Measurements from ENCODE around the gene MTARC2. TPM values are rescaled to one million over a fixed set of nuclear protein-coding genes. Genes with fewer than 3 reads are reported as not detected.

The MTARC2 gene
- total and polyA plus RNA-seq, 2 donors (not counting 1 experiment from before 2014, with no cell fraction given) = 12.6 to 14.5 TPM

GRCh38 chr1:220754918-220755295, 6.8 kb downstream of the MTARC2 start:
- Histone ChIP-seq H3K27me3 (ENCODE audit: control insufficient read depth, insufficient read depth, low read length) (no peaks in the 10 kb centered on the region), H3K27ac (ENCODE audit: insufficient read depth, low read length) (no peak overlapping the region), H2AFZ (ENCODE audit: low read length) (no peak overlapping the region), H4K20me1 (ENCODE audit: control insufficient read depth, extremely low read depth, insufficient read depth, low read length) (no peaks in the 10 kb centered on the region), H3K4me3 (replicated peaks in 1 of 4; ENCODE audit: control extremely low read depth in 1 of 4, insufficient read depth in 1 of 4, low read depth in 3 of 4, low read length in 4 of 4) (no peak overlapping the region), H3K36me3 (ENCODE audit: control insufficient read depth, insufficient read depth, low read length) (peaks cover 2% of the 10 kb centered on the region), H3K79me2 (ENCODE audit: control insufficient read depth, insufficient read depth, low read length) (no peaks in the 10 kb centered on the region), H3K4me2 (ENCODE audit: extremely low read depth, insufficient read depth, low read length) (no peak overlapping the region), H3K4me1 (ENCODE audit: control insufficient read depth, extremely low read depth, insufficient read depth, low read length) (no peaks in the 10 kb centered on the region), H3K9ac (ENCODE audit: insufficient read depth, low read length) (no peak overlapping the region), H3K9me3 (ENCODE audit: control insufficient read depth, insufficient read depth, low read depth, low read length) (no peaks in the 10 kb centered on the region)
- DNase-seq (ENCODE audit: low read depth in 2 of 2) = no peak
- TF ChIP-seq EZH2 (IDR thresholded peaks at IDR 0.05; ENCODE audit: low read length, missing control alignments) (no peak), CTCF (conservative IDR thresholded peaks at IDR 0.05 in 1 of 2, IDR thresholded peaks at IDR 0.05 in 1 of 2; ENCODE audit: low read depth in 1 of 2, low read length in 2 of 2) (no peak)

GRCh38 chr1:220755309-220755708, 7.2 kb downstream of the MTARC2 start:
- Histone ChIP-seq H3K27me3 (ENCODE audit: control insufficient read depth, insufficient read depth, low read length) (no peaks in the 10 kb centered on the region), H3K27ac (ENCODE audit: insufficient read depth, low read length) (no peak overlapping the region), H3K4me1 (ENCODE audit: control insufficient read depth, extremely low read depth, insufficient read depth, low read length) (no peaks in the 10 kb centered on the region), H3K36me3 (ENCODE audit: control insufficient read depth, insufficient read depth, low read length) (peaks cover 2% of the 10 kb centered on the region), H4K20me1 (ENCODE audit: control insufficient read depth, extremely low read depth, insufficient read depth, low read length) (no peaks in the 10 kb centered on the region), H3K4me2 (ENCODE audit: extremely low read depth, insufficient read depth, low read length) (no peak overlapping the region), H3K9ac (ENCODE audit: insufficient read depth, low read length) (no peak overlapping the region), H3K9me3 (ENCODE audit: control insufficient read depth, insufficient read depth, low read depth, low read length) (no peaks in the 10 kb centered on the region), H3K79me2 (ENCODE audit: control insufficient read depth, insufficient read depth, low read length) (no peaks in the 10 kb centered on the region), H3K4me3 (replicated peaks in 1 of 4; ENCODE audit: control extremely low read depth in 1 of 4, insufficient read depth in 1 of 4, low read depth in 3 of 4, low read length in 4 of 4) (no peak overlapping the region), H2AFZ (ENCODE audit: low read length) (no peak overlapping the region)
- no peak for DNase-seq (ENCODE audit: low read depth in 2 of 2)
- no peak for TF ChIP-seq EZH2 (IDR thresholded peaks at IDR 0.05; ENCODE audit: low read length, missing control alignments)
- no peak for TF ChIP-seq CTCF (conservative IDR thresholded peaks at IDR 0.05 in 1 of 2, IDR thresholded peaks at IDR 0.05 in 1 of 2; ENCODE audit: low read depth in 1 of 2, low read length in 2 of 2)

- DNase-seq (ENCODE audit: low read depth in 2 of 2) = no peak
- Histone ChIP-seq H3K4me2 (ENCODE audit: extremely low read depth, insufficient read depth, low read length) (no peak overlapping the region), H3K4me3 (replicated peaks in 1 of 4; ENCODE audit: control extremely low read depth in 1 of 4, insufficient read depth in 1 of 4, low read depth in 3 of 4, low read length in 4 of 4) (no peak overlapping the region), H3K9ac (ENCODE audit: insufficient read depth, low read length) (no peak overlapping the region), H3K27ac (ENCODE audit: insufficient read depth, low read length) (no peak overlapping the region), H2AFZ (ENCODE audit: low read length) (no peak overlapping the region), H3K79me2 (ENCODE audit: control insufficient read depth, insufficient read depth, low read length) (no peaks in the 10 kb centered on the region), H4K20me1 (ENCODE audit: control insufficient read depth, extremely low read depth, insufficient read depth, low read length) (no peaks in the 10 kb centered on the region), H3K36me3 (ENCODE audit: control insufficient read depth, insufficient read depth, low read length) (peaks cover 2% of the 10 kb centered on the region), H3K27me3 (ENCODE audit: control insufficient read depth, insufficient read depth, low read length) (no peaks in the 10 kb centered on the region), H3K9me3 (ENCODE audit: control insufficient read depth, insufficient read depth, low read depth, low read length) (no peaks in the 10 kb centered on the region), H3K4me1 (ENCODE audit: control insufficient read depth, extremely low read depth, insufficient read depth, low read length) (no peaks in the 10 kb centered on the region)
- TF ChIP-seq CTCF (conservative IDR thresholded peaks at IDR 0.05 in 1 of 2, IDR thresholded peaks at IDR 0.05 in 1 of 2; ENCODE audit: low read depth in 1 of 2, low read length in 2 of 2) = no peak
- no peak for TF ChIP-seq EZH2 (IDR thresholded peaks at IDR 0.05; ENCODE audit: low read length, missing control alignments)
Observed at GRCh38 chr1:220757441-220757840, 9.3 kb downstream of the MTARC2 start.
